Liver (tissue), 3 donors: Measurements from ENCODE around the gene BASP1.

Experiments
- ATF3 ChIP-seq: IDR thresholded peaks from 2 replicates; pipeline ENCODE4 v1.6.1; 2016; ENCODE audit warnings: antibody characterized with exemption
- GABPA ChIP-seq, 2 donors: IDR thresholded peaks in 1 of 2; conservative IDR thresholded peaks in 1 of 2; 2 replicates each; pipeline ENCODE4 v1.6.1; 2016; ENCODE audit warnings: antibody characterized with exemption in 2 of 2, mild to moderate bottlenecking in 1 of 2, moderate library complexity in 1 of 2
- HNF4A ChIP-seq, 2 donors: conservative IDR thresholded peaks; 2 replicates each; pipeline ENCODE4 v1.6.1; 2016; ENCODE audit warnings: antibody characterized with exemption in 2 of 2, mild to moderate bottlenecking in 2 of 2
- JUND ChIP-seq, 2 donors: IDR thresholded peaks; 2 replicates each; pipeline ENCODE4 v1.6.1; 2016; ENCODE audit warnings: antibody characterized with exemption in 2 of 2
- MAX ChIP-seq: IDR thresholded peaks from 2 replicates; pipeline ENCODE4 v1.6.1; 2016; ENCODE audit warnings: antibody characterized with exemption
- NR2F2 ChIP-seq: IDR thresholded peaks from 2 replicates; pipeline ENCODE4 v1.6.1; 2016; ENCODE audit warnings: antibody characterized with exemption
- RAD21 ChIP-seq, 2 donors: IDR thresholded peaks; 2 replicates each; pipeline ENCODE4 v1.6.1; 2016; ENCODE audit warnings: antibody characterized with exemption in 2 of 2, mild to moderate bottlenecking in 2 of 2
- RXRA ChIP-seq, 2 donors: IDR thresholded peaks; 2 replicates each; pipeline ENCODE4 v1.6.1; 2017 to 2018; ENCODE audit warnings: antibody characterized with exemption in 2 of 2, mild to moderate bottlenecking in 1 of 2
- SP1 ChIP-seq: IDR thresholded peaks from 2 replicates; pipeline ENCODE4 v1.6.1; 2018; ENCODE audit warnings: antibody characterized with exemption, mild to moderate bottlenecking
- TAF1 ChIP-seq: conservative IDR thresholded peaks from 2 replicates; pipeline ENCODE4 v1.6.1; 2016; ENCODE audit warnings: antibody characterized with exemption, mild to moderate bottlenecking
- YY1 ChIP-seq: IDR thresholded peaks from 2 replicates; pipeline ENCODE4 v1.6.1; 2016; ENCODE audit warnings: antibody characterized with exemption, mild to moderate bottlenecking
- TF ChIP-seq, protein P1 (sequence below): fragments of 150-350 bp; IDR thresholded peaks from 2 replicates; pipeline ENCODE4 v1.5.1; 2017; ENCODE audit warnings: improper control_type of control experiment, low read depth, low read length; ENCODE audit not compliant: missing input control
- TF ChIP-seq, protein P2 (sequence below): IDR thresholded peaks from 2 replicates; pipeline ENCODE4 v1.6.1; 2016; ENCODE audit warnings: antibody characterized with exemption, mild to moderate bottlenecking
- TF ChIP-seq, protein P3 (sequence below): IDR thresholded peaks from 2 replicates; pipeline ENCODE4 v1.6.1; 2016; ENCODE audit warnings: antibody characterized with exemption
- donor health status: healthy.
- donor health status: healthy.

DNA sequence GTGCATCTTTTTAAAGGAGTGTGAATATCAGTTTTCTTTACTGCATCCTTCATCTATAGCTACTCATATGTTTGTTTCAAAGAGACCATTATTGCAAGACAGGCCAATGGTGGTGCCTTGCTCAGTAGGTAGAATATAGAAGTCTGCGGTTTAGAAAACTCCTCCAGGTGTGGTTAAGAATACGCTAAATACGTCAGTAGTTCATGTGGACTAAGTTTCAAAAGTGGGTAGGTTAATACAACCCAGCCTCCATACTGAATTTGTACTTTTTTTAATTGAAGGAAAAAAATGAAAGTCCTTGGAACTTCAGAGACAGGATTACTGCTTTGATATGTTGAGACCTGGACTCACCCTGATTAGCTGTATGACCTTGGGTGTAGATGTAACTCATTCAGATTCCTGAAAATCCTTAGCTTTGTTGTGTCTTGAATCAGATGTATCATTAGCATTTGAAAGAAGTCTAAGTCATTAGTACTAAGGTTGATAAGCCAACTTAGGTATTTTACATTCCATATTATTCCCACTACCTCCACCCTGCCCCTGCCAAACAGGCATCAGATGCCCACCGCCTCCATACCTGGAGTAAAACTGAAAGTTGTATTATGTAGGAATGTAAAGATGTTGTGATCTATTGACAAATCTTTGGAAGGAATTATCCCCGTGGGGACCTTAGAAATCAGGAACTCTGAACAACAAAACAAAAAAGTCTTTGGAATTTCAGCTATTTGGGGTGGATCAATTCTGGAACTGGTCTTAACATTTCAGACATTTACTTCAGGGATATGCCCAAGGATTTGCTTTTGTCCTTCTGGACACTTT, 6.1 kb downstream of the BASP1 start:
- TF ChIP-seq YY1 (no peak), MAX (no peak), GABPA (IDR thresholded peaks at IDR 0.05 in 1 of 2, conservative IDR thresholded peaks at IDR 0.05 in 1 of 2) (no peak), HNF4A (conservative IDR thresholded peaks at IDR 0.05) (no peak), JUND (IDR thresholded peaks at IDR 0.05) (no peak), RAD21 (IDR thresholded peaks at IDR 0.05) (no peak), ATF3 (no peak), SP1 (no peak), TAF1 (no peak), NR2F2 (no peak), RXRA (IDR thresholded peaks at IDR 0.05) (no peak)
- TF ChIP-seq, protein P1, sequence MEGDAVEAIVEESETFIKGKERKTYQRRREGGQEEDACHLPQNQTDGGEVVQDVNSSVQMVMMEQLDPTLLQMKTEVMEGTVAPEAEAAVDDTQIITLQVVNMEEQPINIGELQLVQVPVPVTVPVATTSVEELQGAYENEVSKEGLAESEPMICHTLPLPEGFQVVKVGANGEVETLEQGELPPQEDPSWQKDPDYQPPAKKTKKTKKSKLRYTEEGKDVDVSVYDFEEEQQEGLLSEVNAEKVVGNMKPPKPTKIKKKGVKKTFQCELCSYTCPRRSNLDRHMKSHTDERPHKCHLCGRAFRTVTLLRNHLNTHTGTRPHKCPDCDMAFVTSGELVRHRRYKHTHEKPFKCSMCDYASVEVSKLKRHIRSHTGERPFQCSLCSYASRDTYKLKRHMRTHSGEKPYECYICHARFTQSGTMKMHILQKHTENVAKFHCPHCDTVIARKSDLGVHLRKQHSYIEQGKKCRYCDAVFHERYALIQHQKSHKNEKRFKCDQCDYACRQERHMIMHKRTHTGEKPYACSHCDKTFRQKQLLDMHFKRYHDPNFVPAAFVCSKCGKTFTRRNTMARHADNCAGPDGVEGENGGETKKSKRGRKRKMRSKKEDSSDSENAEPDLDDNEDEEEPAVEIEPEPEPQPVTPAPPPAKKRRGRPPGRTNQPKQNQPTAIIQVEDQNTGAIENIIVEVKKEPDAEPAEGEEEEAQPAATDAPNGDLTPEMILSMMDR, result no peak
- TF ChIP-seq, protein P2, sequence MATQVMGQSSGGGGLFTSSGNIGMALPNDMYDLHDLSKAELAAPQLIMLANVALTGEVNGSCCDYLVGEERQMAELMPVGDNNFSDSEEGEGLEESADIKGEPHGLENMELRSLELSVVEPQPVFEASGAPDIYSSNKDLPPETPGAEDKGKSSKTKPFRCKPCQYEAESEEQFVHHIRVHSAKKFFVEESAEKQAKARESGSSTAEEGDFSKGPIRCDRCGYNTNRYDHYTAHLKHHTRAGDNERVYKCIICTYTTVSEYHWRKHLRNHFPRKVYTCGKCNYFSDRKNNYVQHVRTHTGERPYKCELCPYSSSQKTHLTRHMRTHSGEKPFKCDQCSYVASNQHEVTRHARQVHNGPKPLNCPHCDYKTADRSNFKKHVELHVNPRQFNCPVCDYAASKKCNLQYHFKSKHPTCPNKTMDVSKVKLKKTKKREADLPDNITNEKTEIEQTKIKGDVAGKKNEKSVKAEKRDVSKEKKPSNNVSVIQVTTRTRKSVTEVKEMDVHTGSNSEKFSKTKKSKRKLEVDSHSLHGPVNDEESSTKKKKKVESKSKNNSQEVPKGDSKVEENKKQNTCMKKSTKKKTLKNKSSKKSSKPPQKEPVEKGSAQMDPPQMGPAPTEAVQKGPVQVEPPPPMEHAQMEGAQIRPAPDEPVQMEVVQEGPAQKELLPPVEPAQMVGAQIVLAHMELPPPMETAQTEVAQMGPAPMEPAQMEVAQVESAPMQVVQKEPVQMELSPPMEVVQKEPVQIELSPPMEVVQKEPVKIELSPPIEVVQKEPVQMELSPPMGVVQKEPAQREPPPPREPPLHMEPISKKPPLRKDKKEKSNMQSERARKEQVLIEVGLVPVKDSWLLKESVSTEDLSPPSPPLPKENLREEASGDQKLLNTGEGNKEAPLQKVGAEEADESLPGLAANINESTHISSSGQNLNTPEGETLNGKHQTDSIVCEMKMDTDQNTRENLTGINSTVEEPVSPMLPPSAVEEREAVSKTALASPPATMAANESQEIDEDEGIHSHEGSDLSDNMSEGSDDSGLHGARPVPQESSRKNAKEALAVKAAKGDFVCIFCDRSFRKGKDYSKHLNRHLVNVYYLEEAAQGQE, result no peak
- TF ChIP-seq, protein P3, sequence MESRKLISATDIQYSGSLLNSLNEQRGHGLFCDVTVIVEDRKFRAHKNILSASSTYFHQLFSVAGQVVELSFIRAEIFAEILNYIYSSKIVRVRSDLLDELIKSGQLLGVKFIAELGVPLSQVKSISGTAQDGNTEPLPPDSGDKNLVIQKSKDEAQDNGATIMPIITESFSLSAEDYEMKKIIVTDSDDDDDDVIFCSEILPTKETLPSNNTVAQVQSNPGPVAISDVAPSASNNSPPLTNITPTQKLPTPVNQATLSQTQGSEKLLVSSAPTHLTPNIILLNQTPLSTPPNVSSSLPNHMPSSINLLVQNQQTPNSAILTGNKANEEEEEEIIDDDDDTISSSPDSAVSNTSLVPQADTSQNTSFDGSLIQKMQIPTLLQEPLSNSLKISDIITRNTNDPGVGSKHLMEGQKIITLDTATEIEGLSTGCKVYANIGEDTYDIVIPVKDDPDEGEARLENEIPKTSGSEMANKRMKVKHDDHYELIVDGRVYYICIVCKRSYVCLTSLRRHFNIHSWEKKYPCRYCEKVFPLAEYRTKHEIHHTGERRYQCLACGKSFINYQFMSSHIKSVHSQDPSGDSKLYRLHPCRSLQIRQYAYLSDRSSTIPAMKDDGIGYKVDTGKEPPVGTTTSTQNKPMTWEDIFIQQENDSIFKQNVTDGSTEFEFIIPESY, result no peak
